A673 (cell line): ENCODE results near the gene TRPM1. TPM values are rescaled to one million over a fixed set of nuclear protein-coding genes. Genes with fewer than 3 reads are reported as not detected.

Experiments
- BruUV-seq: library from RNA; stranded (reverse); fragments of 400-500 nt; replicated peaks from 2 replicates; lab custom pipeline; 2021; lab: Mats Ljungman, UMichigan
- CTCF ChIA-PET: fragments of 300-600 bp; sonication (Branson Sonifier 250); formaldehyde crosslinking; loops from one replicate; lab custom pipeline; 2022; ENCODE audit warnings: antibody characterized with exemption; lab: Charles Lee
- POLR2A ChIA-PET: fragments of 300-600 bp; sonication (Branson Sonifier 250); formaldehyde crosslinking; loops from one replicate; lab custom pipeline; 2022; ENCODE audit warnings: antibody characterized with exemption; ENCODE audit not compliant: low non-redundant PET; lab: Charles Lee
- DNase-seq: peaks from one replicate; pipeline ENCODE4 v3.0.0-alpha.2; 2015; ENCODE audit warnings: low spot score
- H3K27ac ChIP-seq: fragments of 200-600 bp; sonication (generic); 2 replicates; pipeline ENCODE4 v1.5.1; 2016; ENCODE audit warnings: mixed run types, low read depth, mild to moderate bottlenecking, mixed read lengths, antibody characterized with exemption, low read length; ENCODE audit not compliant: poor library complexity, severe bottlenecking
- H3K27me3 ChIP-seq: fragments of 200-600 bp; sonication (generic); replicated peaks from 2 replicates; pipeline ENCODE4 v1.6.1; 2017; ENCODE audit warnings: mixed run types, low read depth, mild to moderate bottlenecking, mixed read lengths, antibody characterized with exemption, low read length; ENCODE audit not compliant: insufficient read depth, poor library complexity
- H3K36me3 ChIP-seq: fragments of 200-600 bp; sonication (generic); 2 replicates; pipeline ENCODE4 v1.6.1; 2016; ENCODE audit warnings: mixed run types, mild to moderate bottlenecking, mixed read lengths, antibody characterized with exemption, low read length; ENCODE audit not compliant: insufficient read depth, poor library complexity, severe bottlenecking
- H3K4me1 ChIP-seq: fragments of 200-600 bp; sonication (generic); 2 replicates; pipeline ENCODE4 v1.6.1; 2017; ENCODE audit warnings: mixed run types, mild to moderate bottlenecking, mixed read lengths, antibody characterized with exemption, low read length; ENCODE audit not compliant: insufficient read depth, poor library complexity, severe bottlenecking
- H3K4me3 ChIP-seq: fragments of 200-600 bp; sonication (generic); 2 replicates; pipeline ENCODE4 v1.5.1; 2016; ENCODE audit warnings: low read depth, mixed run types, mild to moderate bottlenecking, mixed read lengths, low read length; ENCODE audit not compliant: poor library complexity, severe bottlenecking
- H3K9me3 ChIP-seq: fragments of 200-600 bp; sonication (generic); 2 replicates; pipeline ENCODE4 v1.6.1; 2016; ENCODE audit warnings: mixed run types, low read depth, mild to moderate bottlenecking, mixed read lengths, antibody characterized with exemption, low read length; ENCODE audit not compliant: poor library complexity, severe bottlenecking
- CTCF ChIP-seq: fragments of 300-800, 200-600 bp; sonication (generic); conservative IDR thresholded peaks from 2 replicates; pipeline ENCODE4 v1.5.1; 2017; ENCODE audit warnings: low read depth, mild to moderate bottlenecking, antibody characterized with exemption, low read length, moderate library complexity, mixed read lengths
- EZH2 ChIP-seq: fragments of 200-600 bp; sonication (generic); IDR thresholded peaks from 2 replicates; pipeline ENCODE4 v1.6.1; 2017; ENCODE audit warnings: borderline replicate concordance, low read depth, mild to moderate bottlenecking, mixed read lengths, antibody characterized with exemption, low read length; ENCODE audit not compliant: poor library complexity, severe bottlenecking
- intact Hi-C: fragments of 100-400 bp; cut with micrococcal nuclease; formaldehyde crosslinking; loops from one replicate; pipeline ENCODE4 v1.10.0; 2022; ENCODE audit not compliant: unreplicated experiment
- total RNA-seq: library from RNA; stranded (reverse); gene quantifications from 2 replicates; pipeline ENCODE4 v1.2.3, GENCODE V29; 2021

Gene TRPM1
- total RNA-seq, 1 experiment from 2014 or later, result not detected

- H3K4me3 ChIP-seq, result no peak overlapping the region
- H3K27ac ChIP-seq, result no peak overlapping the region
- no peaks in the 10 kb centered on the region for H3K36me3 ChIP-seq
- H3K27me3 ChIP-seq, result no peaks in the 10 kb centered on the region
- ChIA-PET POLR2A (no interaction called here), CTCF (no interaction called here)
- no TSS peak for BruUV-seq
- TF ChIP-seq CTCF, result no peak
- no peak for TF ChIP-seq EZH2
- no peaks in the 10 kb centered on the region for H3K9me3 ChIP-seq
- intact Hi-C loops, result no loop called here
- H3K4me1 ChIP-seq, result peaks cover 3% of the 10 kb centered on the region
- no peak for DNase-seq
Measured at GRCh38 chr15:31104003-31104402, 2.5 kb upstream of the TRPM1 start.

- DNase-seq, result no peak
- ChIA-PET POLR2A (no interaction called here), CTCF (no interaction called here)
- H3K27me3 ChIP-seq, result no peaks in the 10 kb centered on the region
- no peaks in the 10 kb centered on the region for H3K9me3 ChIP-seq
- H3K4me1 ChIP-seq, result peaks cover 3% of the 10 kb centered on the region
- H3K4me3 ChIP-seq, result no peak overlapping the region
- no TSS peak for BruUV-seq
- H3K36me3 ChIP-seq, result no peaks in the 10 kb centered on the region
- no peak for TF ChIP-seq CTCF
- TF ChIP-seq EZH2, result no peak
- intact Hi-C loops, result no loop called here
- no peak overlapping the region for H3K27ac ChIP-seq
Measured at GRCh38 chr15:31102374-31103342, 1.1 kb upstream of the TRPM1 start.

- TF ChIP-seq CTCF (no peak), EZH2 (no peak)
- no peaks in the 10 kb centered on the region for H3K36me3 ChIP-seq
- intact Hi-C loops, result no loop called here
- no peak overlapping the region for H3K27ac ChIP-seq
- ChIA-PET CTCF (no interaction called here), POLR2A (no interaction called here)
- H3K9me3 ChIP-seq, result no peaks in the 10 kb centered on the region
- no TSS peak for BruUV-seq
- no peak for DNase-seq
- peaks cover 3% of the 10 kb centered on the region for H3K4me1 ChIP-seq
- no peaks in the 10 kb centered on the region for H3K27me3 ChIP-seq
- H3K4me3 ChIP-seq, result no peak overlapping the region
Measured at GRCh38 chr15:31102039-31102321, 455 bp upstream of the TRPM1 start.
